NCI-H2029 (cell line): Measurements from ENCODE around the gene PCDH1.
"Not testable (repeated sequence)": the region's sequence is repeated elsewhere in the genome, so short reads cannot be mapped to it uniquely, and the experiment has no call there.

ENCODE experiments used
- DNase-seq: peaks from one replicate; lab custom pipeline; 2025; lab: John Stamatoyannopoulos, UW

The PCDH1 gene

GRCh38 chr5:141834331-141834730 lies 43.9 kb downstream of the PCDH1 start:
- DNase-seq = no peak

GRCh38 chr5:141832131-141832530 lies 46.1 kb downstream of the PCDH1 start:
- no peak for DNase-seq

- DNase-seq = no peak
Measured at GRCh38 chr5:141828162-141828561, 50.0 kb downstream of the PCDH1 start.

- no peak for DNase-seq
Measured at GRCh38 chr5:141826674-141827073, 51.5 kb downstream of the PCDH1 start.

- DNase-seq = no peak
Measured at GRCh38 chr5:141825791-141826560, 52.2 kb downstream of the PCDH1 start.

GRCh38 chr5:141825241-141825671 lies 53.0 kb downstream of the PCDH1 start:
- DNase-seq = no peak

- DNase-seq = no peak
Measured at GRCh38 chr5:141824717-141825116, 53.5 kb downstream of the PCDH1 start.

- DNase-seq = no peak
Measured at GRCh38 chr5:141823056-141823455, 55.2 kb downstream of the PCDH1 start.

GRCh38 chr5:141822144-141822543 lies 56.1 kb downstream of the PCDH1 start:
- no peak for DNase-seq

- peak; percentile 15 for DNase-seq
Measured at GRCh38 chr5:141821430-141821925, 56.7 kb downstream of the PCDH1 start.

GRCh38 chr5:141820686-141821085 lies 57.5 kb downstream of the PCDH1 start:
- not testable (repeated sequence) for DNase-seq

- DNase-seq = no peak
Measured at GRCh38 chr5:141817631-141818030, 60.6 kb downstream of the PCDH1 start.

GRCh38 chr5:141816598-141817399 lies 61.4 kb downstream of the PCDH1 start:
- no peak for DNase-seq

- DNase-seq = no peak
Measured at GRCh38 chr5:141815796-141816180, 62.4 kb downstream of the PCDH1 start.

- DNase-seq = no peak
Measured at GRCh38 chr5:141815051-141815795, 63.0 kb downstream of the PCDH1 start.

- peak; percentile 26 for DNase-seq
Measured at GRCh38 chr5:141814064-141814964, 63.9 kb downstream of the PCDH1 start.

GRCh38 chr5:141812512-141812911 lies 65.7 kb downstream of the PCDH1 start:
- no peak for DNase-seq

GRCh38 chr5:141811287-141812155 lies 66.7 kb downstream of the PCDH1 start:
- DNase-seq = no peak

- no peak for DNase-seq
Measured at GRCh38 chr5:141810702-141811101, 67.5 kb downstream of the PCDH1 start.

GRCh38 chr5:141809380-141810096 lies 68.7 kb downstream of the PCDH1 start:
- DNase-seq = no peak
